ENCODE results near the gene PNN.
"Not testable (repeated sequence)": the region's sequence is repeated elsewhere in the genome, so short reads cannot be mapped to it uniquely, and the experiment has no call there.

The PNN gene

DNA sequence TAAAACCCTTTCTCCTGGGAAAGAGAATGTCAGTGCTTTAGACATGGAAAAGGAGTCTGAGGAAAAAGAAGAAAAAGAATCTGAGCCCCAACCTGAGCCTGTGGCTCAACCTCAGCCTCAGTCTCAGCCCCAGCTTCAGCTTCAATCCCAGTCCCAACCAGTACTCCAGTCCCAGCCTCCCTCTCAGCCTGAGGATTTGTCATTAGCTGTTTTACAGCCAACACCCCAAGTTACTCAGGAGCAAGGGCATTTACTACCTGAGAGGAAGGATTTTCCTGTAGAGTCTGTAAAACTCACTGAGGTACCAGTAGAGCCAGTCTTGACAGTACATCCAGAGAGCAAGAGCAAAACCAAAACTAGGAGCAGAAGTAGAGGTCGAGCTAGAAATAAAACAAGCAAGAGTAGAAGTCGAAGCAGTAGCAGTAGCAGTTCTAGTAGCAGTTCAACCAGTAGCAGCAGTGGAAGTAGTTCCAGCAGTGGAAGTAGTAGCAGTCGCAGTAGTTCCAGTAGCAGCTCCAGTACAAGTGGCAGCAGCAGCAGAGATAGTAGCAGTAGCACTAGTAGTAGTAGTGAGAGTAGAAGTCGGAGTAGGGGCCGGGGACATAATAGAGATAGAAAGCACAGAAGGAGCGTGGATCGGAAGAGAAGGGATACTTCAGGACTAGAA is 6.1 kb downstream of the PNN start:
- DNase-seq (ENCODE audit: low spot score) = no peak

GRCh38 chr14:39181693-39182047 is 6.6 kb downstream of the PNN start:
- DNase-seq (ENCODE audit: low spot score) = no peak

DNA sequence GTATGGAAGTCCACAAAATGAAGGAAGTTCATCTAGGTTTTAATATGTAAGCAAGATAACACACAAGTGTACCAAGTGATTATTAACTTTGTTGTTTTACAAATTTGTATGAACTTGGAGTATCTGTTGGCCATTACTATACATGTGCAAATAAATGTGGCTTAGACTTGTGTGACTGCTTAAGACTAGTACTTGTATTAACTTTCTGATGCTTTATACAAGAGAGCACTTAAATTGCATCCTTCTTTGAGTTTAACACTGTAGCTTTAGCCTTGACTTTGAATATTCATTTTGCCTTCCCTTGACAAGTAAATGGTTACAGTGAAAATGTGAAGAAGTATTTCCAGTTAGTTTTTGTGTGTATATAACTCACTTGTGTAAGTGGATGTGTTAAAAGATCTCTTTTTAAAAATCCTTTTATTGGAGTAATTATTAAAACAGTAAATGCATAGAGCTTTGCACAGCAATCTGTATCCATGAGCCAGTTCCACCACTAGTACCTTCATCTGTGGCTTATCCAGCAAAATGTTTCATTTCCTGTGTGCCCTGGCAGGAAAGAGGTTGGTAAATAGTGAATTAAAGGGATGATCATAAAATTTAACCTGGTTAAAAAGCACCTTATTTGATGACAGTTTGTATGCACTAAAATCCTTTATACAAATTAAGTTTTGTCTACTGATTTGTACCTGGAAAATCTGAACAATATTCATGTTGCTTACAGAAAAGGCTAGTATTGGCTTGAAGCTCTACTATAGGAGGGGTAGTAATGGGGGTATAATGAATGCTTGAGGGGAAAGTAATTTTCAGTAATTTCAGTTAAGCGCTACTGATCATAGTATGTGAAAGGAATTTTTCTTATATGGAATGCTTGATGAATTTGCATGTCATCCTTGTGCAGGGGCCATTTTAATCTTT is 8.0 kb downstream of the PNN start:
- DNase-seq (ENCODE audit: low spot score) = no peak

DNA sequence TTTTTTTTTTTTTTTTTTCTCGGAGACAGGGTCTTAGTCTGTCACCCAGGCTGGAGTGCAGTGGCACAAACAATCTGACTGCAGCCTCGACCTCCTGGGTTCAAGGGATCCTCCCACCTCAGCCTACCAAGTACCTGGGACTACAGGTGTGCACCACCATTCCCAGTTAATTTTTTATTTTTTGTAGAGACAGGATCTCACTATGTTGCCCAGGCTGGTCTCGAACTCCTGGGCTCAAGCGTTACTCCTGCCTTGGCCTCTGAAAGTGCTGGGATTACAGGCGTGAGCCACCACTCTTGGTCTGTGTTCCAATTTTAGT is 8.6 kb downstream of the PNN start:
- not testable (repeated sequence) for DNase-seq (ENCODE audit: low spot score)

DNA sequence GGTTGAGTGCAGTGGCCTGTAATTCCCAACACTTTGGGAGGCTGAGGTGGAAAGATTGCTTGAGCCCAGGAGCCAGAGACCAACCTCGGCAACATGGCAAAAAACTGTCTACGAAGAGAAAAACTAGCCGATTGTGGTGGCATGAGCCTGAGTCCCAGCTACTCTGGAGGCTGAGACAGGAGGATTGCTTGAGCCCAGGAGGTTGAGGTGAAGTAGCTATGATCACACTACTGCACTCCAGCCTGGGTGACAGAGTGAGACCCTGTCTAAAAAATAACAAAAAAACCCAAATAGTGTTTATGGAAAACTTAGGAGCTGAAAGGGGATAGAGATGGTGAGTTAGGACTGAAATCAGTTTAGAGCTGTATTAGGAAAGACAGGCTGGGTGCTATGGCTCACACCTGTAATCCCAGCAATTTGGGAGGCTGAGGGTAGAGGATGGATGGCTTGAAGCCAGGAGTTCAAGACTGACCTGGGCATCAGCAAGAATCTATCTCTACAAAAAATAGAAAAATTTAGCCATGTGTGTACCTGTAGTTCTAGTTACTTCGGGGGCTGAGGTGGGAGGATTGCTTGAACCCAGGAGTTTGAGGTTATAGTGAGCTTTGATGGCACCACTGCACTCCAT is 9.7 kb downstream of the PNN start:
- DNase-seq (ENCODE audit: low spot score) = no peak

GRCh38 chr14:39185256-39186049 is 10.4 kb downstream of the PNN start:
- DNase-seq (ENCODE audit: low spot score) = no peak

DNA sequence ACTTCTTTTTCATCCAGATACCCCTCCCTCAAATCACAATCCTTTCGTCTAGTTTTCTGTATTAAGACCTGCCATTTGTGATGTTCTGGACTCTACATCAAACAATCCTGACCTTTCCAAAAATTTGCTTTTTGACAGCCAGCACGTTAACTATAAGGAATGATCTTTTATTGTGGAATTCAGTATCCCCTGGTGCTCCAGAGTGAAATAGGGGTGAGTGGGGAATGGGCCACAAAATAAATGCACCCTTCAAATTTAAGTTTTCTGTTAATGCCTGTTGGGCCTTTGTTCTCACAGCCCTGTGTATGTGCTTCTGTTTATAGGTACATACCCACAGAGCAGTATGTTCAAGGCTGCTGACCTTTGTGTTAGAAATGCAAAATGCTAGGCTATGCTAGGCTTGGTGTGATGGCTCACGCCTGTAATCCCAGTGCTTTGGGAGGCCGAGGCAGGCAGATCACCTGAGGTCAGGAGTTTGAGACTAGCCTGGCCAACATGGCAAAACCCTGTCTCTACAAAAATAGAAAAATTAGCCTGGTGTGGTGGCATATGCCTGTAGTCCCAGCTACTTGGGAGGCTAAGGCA is 12.0 kb downstream of the PNN start:
- no peak for DNase-seq (ENCODE audit: low spot score)

- DNase-seq (ENCODE audit: low spot score) = no peak
Measured at GRCh38 chr14:39203659-39204606, 28.9 kb downstream of the PNN start.

DNA sequence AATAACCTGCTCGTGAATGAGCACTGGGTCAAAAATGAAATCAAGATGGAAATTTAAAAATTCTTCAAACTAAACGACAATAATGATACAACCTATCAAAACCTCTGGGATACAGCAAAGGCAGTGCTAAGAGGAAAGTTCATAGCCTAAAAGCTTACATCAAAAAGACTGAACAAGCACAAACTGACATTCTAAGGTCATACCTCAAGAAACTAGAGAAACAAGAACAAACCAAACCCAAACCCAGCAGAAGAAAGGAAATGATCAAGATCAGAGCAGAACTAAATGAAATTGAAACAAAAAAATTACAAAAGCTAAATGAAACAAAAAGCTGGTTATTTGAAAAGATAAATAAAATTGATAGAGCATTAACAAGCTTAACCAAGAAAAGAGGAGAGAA is 32.4 kb downstream of the PNN start:
- DNase-seq (ENCODE audit: low spot score) = not testable (repeated sequence)

DNA sequence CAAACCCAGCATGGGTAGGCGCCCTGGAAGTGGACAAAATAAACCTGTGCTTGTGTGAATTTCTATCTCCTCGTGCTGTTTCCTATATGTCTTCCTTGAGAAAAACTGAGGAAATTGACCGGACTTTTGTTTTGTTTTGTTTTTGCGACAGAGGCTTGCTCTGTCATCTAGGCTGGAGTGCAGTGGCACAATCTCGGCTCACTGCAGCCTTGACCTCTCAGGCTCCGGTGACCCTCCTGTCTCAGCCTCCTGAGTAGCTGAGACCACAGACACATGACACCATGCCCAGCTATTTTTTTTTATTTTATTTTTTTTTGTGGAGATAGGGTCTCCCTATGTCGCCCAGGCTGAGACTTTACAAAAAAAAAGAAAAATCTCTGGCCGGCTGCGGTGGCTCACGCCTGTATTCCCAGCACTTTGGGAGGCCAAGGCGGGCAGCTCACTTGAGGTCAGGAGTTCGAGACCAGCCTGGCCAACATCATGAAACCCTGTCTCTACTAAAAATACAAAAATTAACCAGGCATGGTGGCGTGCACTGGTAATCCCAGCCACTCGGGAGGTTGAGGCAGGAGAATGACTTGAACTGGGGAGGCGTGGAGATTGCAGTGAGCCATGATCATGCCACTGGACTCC is 36.2 kb downstream of the PNN start:
- DNase-seq (ENCODE audit: low spot score) = no peak

DNA sequence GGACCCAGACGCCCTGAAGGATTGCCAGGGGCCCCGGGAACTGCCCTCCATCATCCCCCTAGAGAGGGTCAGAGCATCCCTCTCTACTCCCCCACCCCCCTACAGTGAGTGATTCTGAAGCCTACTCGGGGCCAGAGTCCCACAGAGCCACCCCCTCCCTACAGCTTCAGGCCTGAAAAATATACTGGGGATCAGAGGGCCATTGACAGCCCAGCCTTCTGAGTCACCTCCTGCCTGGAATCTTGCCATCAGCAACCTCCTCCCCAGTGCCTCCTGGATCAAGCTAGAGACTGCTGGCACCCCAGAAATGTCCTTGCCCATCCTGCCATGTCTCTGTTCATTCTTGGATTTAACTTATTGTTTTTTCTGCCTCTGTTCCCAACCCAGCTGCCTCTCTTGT is 37.0 kb downstream of the PNN start:
- no peak for DNase-seq (ENCODE audit: low spot score)

- DNase-seq (ENCODE audit: low spot score) = no peak
Measured at GRCh38 chr14:39212693-39213092, 37.6 kb downstream of the PNN start.

DNA sequence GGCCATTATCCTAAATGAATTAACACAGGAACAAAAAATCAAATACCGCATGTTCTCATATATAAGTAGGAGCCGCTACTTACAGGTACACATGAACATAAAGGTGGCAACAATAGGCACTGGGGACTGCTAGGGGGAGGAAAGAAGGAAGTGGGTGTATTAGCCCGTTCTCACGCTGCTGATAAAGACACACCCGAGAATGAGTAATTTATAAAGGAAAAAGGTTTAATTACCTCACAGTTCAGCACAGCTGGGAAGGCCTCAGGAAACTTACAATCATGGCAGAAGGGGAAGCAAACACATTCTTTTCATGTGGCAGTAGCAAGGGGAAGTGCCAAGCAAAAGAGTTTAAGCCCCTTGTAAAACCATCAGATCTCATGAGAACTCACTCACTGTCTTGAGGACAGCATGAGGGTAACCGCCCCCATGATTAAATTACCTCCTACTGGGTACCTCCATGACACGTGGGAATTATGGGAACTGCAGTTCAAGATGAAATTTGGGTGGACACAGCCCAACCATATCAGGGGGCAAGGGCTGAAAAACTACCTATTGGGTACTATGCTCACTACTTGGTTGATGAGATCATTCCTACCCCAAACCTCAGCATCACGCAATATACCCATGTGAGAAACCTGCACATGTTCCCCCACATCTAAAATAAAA is 42.3 kb downstream of the PNN start:
- no peak for DNase-seq (ENCODE audit: low spot score)

GRCh38 chr14:39218171-39218769 is 43.2 kb downstream of the PNN start:
- DNase-seq (ENCODE audit: low spot score) = no peak

- DNase-seq (ENCODE audit: low spot score) = no peak
Measured at GRCh38 chr14:39219075-39219499, 44.0 kb downstream of the PNN start.

GRCh38 chr14:39220473-39220872 is 45.4 kb downstream of the PNN start:
- DNase-seq (ENCODE audit: low spot score) = not testable (repeated sequence)

DNA sequence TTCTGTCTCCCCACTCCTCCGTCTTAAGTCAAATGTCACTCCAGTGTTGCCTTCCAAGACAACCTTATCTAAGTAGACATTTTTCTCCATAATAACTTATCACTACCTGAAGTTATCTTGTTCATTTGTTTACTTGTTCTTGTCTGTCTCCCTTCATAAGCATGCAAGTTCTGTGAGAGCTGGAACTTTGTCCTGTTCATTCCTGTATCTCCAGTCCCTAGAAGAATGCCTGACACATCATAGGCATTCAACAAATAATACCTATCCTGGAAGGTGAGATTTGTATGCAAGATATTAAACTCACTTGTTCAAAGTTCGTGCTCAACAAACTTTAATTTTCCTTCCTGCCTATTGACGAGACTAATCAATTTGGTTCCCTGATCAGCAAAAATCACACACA is 53.0 kb downstream of the PNN start:
- DNase-seq (ENCODE audit: low spot score) = no peak

- no peak for DNase-seq (ENCODE audit: low spot score)
Measured at GRCh38 chr14:39228509-39229221, 53.6 kb downstream of the PNN start.

DNA sequence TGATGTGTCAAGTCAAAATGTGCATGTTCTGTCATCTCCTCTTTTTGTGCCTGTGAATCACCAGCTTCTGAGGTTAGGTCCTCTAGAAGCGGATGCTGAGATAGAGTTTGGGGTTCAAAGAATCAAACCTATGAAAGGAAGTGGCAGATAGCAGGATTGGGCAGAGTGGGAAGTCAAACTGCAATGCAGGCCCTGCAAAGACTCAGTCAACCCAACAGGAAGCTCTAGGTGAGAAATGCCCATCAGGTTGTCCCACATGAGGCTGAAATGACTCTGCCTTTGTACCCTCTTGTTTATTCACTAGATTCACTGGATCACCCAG is 54.1 kb downstream of the PNN start:
- DNase-seq (ENCODE audit: low spot score) = peak; percentile 40

Measured in RKO (cell line).